Left cardiac atrium (tissue), 4 donors: ENCODE measurements around the gene GLIPR2. TPM values are rescaled to one million over a fixed set of nuclear protein-coding genes. Genes with fewer than 3 reads are reported as not detected.
A peak's percentile ranks its signal among the peaks of the same experiment; 100 is the strongest.
"Not testable (repeated sequence)": the region's sequence is repeated elsewhere in the genome, so short reads cannot be mapped to it uniquely, and the experiment has no call there.

Experiments
- ATAC-seq, 2 donors: fragments of 200-7000 bp; cut with Tn5 transposase; one replicate each; pipeline ENCODE4 v1.9.1; 2020; ENCODE audit warnings: mild to moderate bottlenecking in 2 of 2, moderate library complexity in 2 of 2
- DNase-seq: peaks from one replicate; pipeline ENCODE4 v3.0.0-alpha.2; 2020
- intact Hi-C, 2 donors: fragments of 100-400 bp; cut with DNase I; formaldehyde crosslinking; loops; one replicate each; pipeline versions ENCODE4 v1.14.1 to v1.15.1; 2022 to 2023
- long read RNA-seq: library from polyadenylated mRNA; unstranded; transcript quantifications from one replicate; pipeline ENCODE4 v2.0.0, GENCODE V29; 2021
- total RNA-seq, 2 donors: library from RNA; stranded (reverse); fragmentation: NEBNext Ultra II Directional; extraction: Animal tissue kit (Norgen Biotek cat#: 25700); gene quantifications; one replicate each; pipeline ENCODE4 v1.2.1, GENCODE V29; 2021
- donor health status: DM: no; HTN: yes; CAD: no.
- donor health status: DM: no; HTN: yes; CAD: no; lungs with severe emphysema.
- donor health status: DM: yes; HTN: yes; CAD: no.
- donor health status: Dilated cardiomyopathy.

GLIPR2 gene, protein sequence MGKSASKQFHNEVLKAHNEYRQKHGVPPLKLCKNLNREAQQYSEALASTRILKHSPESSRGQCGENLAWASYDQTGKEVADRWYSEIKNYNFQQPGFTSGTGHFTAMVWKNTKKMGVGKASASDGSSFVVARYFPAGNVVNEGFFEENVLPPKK
- total RNA-seq = 10 to 100 TPM; 14.7 to 19.7 TPM
- long read RNA-seq, transcript GLIPR2-202 (5 exons, 1,890 nt) = major isoform, 9 of 13 reads
- long read RNA-seq, partial matches to known transcripts = 3 of 13 reads
- long read RNA-seq, other reads (novel, unspliced or antisense) = 1 of 13 reads

DNA sequence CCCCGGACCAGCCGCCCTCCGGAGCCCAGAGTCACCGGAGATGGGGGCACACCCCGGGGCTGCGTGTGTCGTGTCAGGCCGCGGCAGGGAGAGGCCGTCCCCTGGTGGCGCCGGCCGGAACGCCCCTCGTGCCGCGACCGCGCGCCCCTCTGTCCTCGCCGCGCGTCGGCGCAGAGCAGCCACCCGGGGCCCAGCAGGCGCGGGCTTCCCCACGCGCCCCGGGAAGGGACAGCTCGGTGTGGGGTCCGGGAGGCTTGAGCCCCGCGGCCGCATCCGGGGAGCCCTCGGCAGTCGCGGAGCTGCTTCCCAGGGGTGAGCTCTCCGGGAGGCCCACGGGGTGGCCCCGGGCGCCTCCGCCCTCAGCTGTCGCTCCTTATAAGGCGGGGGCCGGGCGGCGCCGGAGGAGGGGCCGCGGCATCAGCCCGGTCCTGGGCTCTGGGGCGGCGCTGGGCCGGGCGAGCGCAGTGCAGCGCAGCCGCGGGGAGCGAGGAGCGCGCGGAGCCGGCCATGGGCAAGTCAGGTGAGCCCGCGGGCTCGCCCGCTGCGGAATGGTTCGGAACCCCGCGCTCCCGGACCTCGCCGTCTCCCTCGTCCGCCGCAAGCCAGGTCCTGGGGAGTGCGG, at the start of gene GLIPR2:
Gene GLIPR2, plus strand, starts transcription at position 462 of the 622 bp plus-strand sequence. Its CDS starts 46 bp downstream, at position 508.
- ATAC-seq (peak; percentile 97), DNase-seq (peak; percentile 87)
- intact Hi-C loops = no loop called here

GRCh38 chr9:36087054-36087453, 49.5 kb upstream of the GLIPR2 start:
- intact Hi-C loops, DNase-seq, ATAC-seq: not testable (repeated sequence)

GRCh38 chr9:36088020-36088419, 48.5 kb upstream of the GLIPR2 start:
- intact Hi-C loops = no loop called here
- DNase-seq = no peak
- no peak for ATAC-seq

DNA sequence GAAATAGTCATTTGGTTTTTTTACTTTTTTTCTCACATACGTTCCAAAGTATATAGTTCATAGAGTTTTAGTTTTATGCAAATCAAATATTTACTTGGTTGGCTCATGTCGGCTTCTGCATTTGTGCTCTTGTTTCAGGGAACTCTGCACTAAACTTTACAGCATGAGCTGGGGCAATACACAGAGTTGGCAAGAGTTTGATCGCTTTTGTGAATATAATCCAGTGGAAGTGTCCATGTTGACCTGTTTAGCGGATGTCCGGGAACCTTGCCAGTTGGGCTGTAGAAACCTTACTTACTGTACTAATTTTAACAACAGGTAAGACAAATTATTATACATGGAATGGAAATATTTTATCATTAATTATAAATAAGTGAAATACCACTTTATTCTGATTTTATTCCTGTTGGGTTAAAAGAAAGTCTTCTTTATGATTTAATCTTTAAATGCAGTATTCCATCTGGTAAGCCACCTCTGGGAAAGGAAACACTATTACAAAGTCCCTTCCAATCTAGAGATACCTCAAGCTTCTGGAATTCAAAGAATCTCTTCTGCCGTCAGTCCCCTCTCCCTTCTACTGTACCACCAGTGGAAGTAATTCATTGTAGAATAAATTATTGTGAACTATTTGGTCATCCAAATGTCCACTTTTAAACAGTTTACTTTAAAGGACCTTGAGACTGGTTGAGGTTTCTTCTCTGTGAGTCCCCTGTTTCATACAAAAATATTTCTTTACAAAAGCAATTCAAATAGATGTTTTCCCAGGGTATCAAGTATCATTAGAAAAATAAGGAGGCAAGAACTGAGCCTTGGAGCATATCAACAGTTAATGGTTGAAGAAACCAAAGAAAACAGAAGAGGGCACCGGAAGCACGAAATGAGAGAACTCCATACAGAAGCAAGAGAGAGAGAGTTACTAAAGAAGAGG, 45.2 kb upstream of the GLIPR2 start:
- ATAC-seq = peak in 1 of 2 donors; percentile 37

DNA sequence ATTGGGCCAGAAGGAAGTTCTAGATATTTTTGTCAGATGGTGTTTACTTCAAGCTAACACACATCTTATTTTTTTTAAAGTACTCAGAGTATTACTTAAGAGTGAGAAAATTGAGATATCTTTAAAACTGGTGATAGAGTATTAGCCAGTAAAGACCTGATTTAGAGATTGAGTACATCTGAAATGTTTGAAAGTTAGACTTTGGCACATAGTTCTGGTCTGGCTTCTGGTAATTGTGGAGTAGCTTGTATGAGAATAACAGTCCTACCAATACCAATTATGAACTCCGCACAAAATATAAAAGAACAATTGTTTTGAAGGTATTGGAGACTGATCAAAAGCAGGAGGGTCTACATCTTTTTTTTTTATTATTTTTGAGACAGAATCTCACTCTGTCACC, 44.5 kb upstream of the GLIPR2 start:
- ATAC-seq = no peak
- no peak for DNase-seq
- intact Hi-C loops = loop anchor here in 1 of 2 donors (10.0 kb wide), 1 partner anchor 213 kb away; no protein-coding TSS in a partner anchor

More for the DNA sequence above, 45.2 kb upstream of the GLIPR2 start:
- DNase-seq = peak; percentile 34
- intact Hi-C loops = loop anchor here in 1 of 2 donors (10.0 kb wide), 1 partner anchor 214 kb away; no protein-coding TSS in a partner anchor

DNA sequence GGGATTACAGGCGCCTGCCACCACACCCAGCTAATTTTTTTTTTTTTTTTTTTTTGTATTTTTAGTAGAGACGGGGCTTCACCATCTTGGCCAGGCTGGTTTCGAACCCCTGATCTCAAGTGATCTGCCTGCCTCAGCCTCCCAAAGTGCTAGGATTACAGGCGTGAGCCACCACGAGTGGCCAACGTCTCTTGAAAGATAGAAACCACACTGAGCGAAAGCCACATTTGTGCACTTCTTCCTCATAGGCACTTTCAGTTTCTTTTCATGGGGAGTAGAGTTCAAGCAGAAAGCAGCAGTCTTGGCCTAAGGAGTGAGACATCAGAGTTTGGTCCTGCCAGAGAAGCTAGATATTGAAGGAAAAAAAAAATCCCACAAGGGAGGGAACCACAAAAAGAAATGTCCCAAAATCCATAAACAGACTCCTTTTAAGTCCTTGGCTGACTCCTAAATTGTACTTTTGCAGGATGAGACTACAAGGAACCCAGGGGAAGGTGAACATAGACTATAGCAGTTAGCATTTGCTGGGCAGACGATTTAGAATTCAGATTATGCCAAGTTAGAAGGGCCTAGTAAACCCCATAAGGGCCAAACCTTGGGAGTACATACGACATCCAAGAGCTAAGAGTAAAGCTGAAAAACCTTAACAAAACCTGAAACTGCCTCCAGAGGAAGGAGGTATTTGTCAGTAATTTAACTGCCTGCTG, 43.9 kb upstream of the GLIPR2 start:
- peak in 1 of 2 donors; percentile 44 for ATAC-seq
- intact Hi-C loops = loop anchor here in 1 of 2 donors (10.0 kb wide), 1 partner anchor 212 kb away; no protein-coding TSS in a partner anchor
- no peak for DNase-seq

DNA sequence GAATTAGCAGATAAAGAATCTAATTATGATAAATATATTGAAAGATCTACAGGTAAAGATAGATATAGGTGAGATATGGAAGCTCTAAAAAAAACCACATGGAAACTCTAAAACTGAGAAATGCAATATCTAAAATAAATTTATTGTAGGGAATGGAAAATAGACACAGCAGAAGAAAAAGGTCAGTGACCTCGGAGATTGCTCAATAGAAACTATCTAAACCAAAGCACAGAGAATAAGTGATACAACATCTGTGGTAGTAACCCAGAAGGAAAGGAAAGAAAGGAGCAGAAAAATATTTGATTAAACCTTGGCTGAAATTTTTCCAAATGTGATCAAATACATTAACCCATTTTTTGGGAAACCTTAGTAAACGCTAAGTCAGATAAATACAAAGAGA, 43.1 kb upstream of the GLIPR2 start:
- intact Hi-C loops = loop anchor here in 1 of 2 donors (10.0 kb wide), 1 partner anchor 211 kb away; no protein-coding TSS in a partner anchor
- DNase-seq (no peak), ATAC-seq (no peak)

DNA sequence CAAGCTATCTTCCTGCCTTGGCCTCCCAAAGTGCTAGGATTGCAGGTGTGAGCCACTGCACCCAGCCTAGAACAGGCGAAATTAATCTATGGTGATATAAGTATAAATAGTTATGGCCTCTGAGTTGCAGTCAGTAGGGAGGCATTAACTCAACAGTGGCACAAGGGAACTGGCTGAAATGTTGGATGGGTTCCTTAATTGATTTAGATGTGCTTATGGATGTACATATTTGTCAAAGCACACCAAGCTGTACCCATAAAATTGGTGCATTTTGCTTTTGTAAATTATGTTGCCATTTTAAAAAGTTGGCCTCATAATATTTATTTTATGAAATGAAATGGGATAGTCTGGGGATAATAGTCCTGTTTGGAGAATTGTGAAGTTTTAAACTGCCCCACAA, 36.8 kb upstream of the GLIPR2 start:
- DNase-seq (no peak), ATAC-seq (no peak)
- intact Hi-C loops = loop anchor here in 1 of 2 donors (10.0 kb wide), 2 partner anchors 65 to 205 kb away; partner anchors contain the start of gene CCIN

DNA sequence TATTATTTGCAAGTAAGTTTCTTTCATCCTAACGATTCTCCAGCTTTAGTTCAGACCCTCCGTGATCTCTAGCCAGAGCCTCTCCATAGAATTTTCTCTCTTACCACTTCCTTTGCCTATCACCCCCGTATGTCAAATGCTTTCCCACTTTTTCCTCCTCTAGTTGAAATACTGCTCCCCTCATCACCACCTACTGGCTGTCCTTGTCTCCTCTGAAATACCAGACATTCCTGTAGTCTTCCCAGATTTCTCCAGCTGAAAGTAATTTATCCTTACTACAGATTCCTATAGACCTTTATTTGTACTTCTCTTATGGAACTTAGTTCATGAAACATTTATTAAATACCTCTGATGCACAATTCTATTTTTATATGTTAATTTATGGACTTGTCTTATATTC, 36.0 kb upstream of the GLIPR2 start:
- no peak for DNase-seq
- no peak for ATAC-seq
- intact Hi-C loops = loop anchor here in 1 of 2 donors (10.0 kb wide), 1 partner anchor 64 kb away; the partner anchor contains the start of gene CCIN

DNA sequence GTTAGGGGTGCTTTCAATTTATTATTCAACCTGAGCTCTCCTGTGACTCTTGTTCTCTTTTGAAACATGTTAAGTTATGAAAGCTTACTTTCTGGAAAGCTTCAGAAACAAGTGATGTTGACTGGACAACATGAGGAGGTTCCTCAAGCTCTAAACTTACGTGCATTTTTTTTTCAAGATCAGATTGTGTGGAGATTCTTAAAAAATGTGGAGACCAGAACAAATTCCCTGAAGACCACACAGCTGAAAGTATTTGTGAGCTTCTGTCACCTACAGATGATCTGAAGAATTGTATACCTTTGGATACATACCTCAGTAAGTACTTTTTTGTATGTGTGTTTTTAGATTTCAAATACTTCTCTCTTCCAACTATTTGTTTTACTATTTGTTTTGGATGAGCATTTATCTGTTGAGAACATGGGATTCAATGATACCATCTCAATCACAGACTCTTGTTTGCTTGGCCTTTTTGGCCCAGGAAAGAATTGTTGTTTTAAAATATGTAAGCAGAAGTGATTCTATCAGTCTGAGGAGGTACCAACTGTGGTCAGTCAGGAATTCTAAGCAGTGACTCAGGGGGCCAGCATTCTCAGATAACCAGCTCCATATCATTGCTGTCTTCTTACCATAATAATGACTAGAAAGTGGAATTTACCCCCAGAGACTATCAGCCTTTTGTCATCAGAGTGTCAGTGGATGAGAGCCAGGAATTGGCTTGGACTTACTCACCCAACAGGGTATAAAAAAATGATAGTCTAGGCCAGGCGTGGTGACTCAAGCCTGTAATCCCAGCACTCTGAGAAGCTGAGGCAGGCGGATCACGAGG, 34.4 kb upstream of the GLIPR2 start:
- intact Hi-C loops = loop anchor here in 1 of 2 donors (10.0 kb wide), 1 partner anchor 63 kb away; the partner anchor contains the start of gene CCIN
- DNase-seq = peak; percentile 44
- ATAC-seq = peak in 1 of 2 donors; percentile 91

DNA sequence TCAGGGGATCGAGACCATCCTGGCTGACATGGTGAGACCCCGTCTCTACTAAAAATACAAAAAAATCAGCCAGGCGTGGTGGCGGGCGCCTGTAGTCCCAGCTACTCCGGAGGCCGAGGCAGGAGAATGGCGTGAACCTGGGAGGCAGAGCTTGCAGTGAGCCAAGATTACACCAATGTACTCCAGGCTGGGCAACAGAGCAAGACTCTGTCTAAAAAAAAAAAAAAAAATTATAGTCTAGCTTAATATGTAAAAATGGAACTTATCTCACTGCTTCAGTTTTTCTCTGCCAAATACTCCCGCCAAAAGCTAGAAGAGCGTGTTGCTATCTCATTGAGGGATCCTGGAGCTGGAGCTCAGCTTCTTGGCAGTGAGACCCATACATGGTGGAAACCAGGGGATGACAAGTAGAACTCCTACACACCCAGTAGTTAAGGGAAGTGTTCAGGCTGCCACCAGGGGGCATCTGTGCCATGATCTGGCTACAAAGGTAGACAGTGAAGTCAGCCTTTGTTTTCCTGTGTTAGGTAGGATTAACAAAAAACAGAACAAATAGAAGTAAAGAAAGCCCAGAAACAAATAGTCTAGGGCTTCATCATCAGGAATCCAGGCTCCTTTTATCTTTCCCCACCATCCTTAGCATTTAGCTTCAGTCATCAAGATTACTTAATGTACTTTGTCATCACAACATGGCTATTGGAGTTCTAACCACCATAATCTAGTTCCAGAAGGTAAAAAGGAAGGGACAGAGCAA, 33.6 kb upstream of the GLIPR2 start:
- DNase-seq (peak; percentile 80), ATAC-seq (peak; percentile 90 to 93)
- intact Hi-C loops = loop anchor here (1.0 to 10.0 kb wide), 2 partner anchors 62 to 63 kb away; partner anchors contain the start of gene CCIN (in 1 of the 2)

DNA sequence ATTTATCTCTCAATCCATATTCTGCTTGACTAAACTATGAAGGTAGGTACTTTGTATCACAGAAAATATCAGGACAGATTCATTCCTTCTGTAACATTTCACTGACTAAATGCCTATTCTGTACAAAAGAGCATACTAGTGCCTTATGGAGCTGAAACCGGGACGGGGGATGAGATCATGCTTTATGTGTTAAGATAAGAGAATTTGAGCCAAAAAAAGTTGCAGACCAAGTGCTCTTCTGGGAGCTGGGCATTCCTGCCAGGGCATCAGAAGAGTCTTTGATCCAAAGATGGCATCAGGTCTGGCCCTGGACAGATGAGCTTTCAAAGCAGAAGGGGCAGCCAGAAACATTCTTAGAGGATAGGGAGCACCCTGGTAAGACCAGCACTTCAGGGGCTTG, 27.5 kb upstream of the GLIPR2 start:
- DNase-seq (no peak), ATAC-seq (no peak)
- intact Hi-C loops = loop anchor here in 1 of 2 donors (10.0 kb wide), 1 partner anchor 56 kb away; the partner anchor contains the start of gene CCIN

DNA sequence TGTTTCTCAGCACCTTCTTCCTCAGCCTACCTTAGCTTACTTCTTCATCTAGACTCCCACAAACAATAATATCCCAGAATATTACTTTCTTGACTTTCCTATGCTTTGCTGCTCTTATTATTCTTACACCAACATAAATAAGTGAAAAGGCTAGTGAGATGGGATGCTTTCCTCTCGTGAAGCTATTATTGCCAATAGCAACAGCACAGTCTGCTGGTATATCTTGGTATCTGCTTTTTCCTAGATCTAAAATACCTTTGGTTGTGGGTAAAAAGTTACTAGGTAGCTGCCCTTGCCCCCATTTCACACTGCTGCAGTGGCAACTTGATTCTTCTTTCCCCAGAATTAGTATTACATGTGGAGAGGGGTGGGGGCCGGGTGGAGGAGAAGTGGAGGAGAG, 26.1 kb upstream of the GLIPR2 start:
- intact Hi-C loops = no loop called here

GRCh38 chr9:36112516-36112915, 24.0 kb upstream of the GLIPR2 start:
- no peak for ATAC-seq
- intact Hi-C loops = no loop called here
- no peak for DNase-seq

More for the DNA sequence above, 26.1 kb upstream of the GLIPR2 start:
- DNase-seq (no peak), ATAC-seq (no peak)

DNA sequence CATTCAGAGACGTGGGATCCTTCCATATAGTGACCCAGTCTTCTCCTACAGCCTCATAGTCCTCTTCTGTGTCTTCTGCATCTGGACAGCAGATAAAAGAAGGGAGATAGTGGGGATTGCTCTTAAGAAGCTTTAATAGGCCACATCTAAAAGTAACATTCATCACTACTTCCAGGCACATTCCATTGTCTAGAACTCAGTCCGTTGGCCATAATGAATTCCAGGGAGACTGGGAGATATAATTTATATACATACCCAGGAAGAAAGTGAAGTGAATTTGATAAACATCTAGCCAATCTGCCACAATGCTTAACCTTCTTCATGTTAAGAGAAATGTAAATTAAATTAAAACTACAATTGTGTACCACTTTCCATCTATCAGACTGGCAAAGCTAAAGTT, 22.5 kb upstream of the GLIPR2 start:
- DNase-seq (no peak), ATAC-seq (no peak)
- intact Hi-C loops = no loop called here

GRCh38 chr9:36116593-36116992, 19.9 kb upstream of the GLIPR2 start:
- DNase-seq (no peak), ATAC-seq (no peak)
- intact Hi-C loops = no loop called here

GRCh38 chr9:36118201-36118600, 18.3 kb upstream of the GLIPR2 start:
- ATAC-seq (no peak), DNase-seq (no peak)
- intact Hi-C loops = no loop called here
